Gastrocnemius medialis (tissue), 4 donors: ENCODE measurements around the gene PTEN.

Experiments
- POLR2A ChIP-seq, 2 donors: fragments of 450-650 bp; IDR thresholded peaks; one replicate each; pipeline ENCODE4 v1.6.1; 2017; ENCODE audit warnings: antibody characterized with exemption in 2 of 2, mild to moderate bottlenecking in 2 of 2, moderate library complexity in 2 of 2
- TF ChIP-seq, protein P1 (sequence below), 5 experiments: fragments of 450-650 bp in 3 of 5; fragments of 200-600 bp in 2 of 5; sonication (generic) in 2 of 5; IDR thresholded peaks in 4 of 5; conservative IDR thresholded peaks in 1 of 5; 1 replicate in 4 of 5; 2 replicates in 1 of 5; pipeline ENCODE4 v1.5.1; 2016 to 2019; ENCODE audit warnings: antibody characterized with exemption in 5 of 5, mild to moderate bottlenecking in 3 of 5, moderate library complexity in 3 of 5

DNA sequence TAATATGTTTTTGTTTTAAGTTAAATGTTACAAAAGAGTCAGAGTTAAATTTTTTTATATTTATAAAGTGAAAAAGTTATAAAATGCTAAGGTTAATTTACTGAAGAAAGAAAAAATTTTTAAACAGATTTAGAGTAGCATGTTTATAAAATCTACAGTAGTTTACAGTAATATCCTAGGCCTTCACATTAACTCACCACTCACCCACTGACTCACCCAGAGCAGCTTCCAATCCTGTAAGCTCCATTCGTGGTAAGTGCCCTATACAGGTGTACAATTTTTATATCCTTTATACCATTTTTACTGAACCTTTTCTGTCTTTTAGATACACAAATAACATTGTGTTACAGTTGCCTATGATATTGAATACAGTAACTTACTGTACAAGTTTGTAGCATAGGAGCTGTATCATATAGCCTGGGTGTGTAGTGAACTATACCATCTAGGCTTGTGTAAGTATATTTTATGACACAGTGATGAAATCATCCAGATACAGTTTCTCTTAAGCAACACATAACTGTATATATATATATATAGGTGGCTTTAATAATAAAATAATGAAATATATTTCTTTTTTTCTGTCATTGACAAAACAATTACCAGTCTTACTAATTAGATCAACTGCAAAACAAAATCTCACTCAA is 79.6 kb downstream of the PTEN start:
- TF ChIP-seq, protein P1, sequence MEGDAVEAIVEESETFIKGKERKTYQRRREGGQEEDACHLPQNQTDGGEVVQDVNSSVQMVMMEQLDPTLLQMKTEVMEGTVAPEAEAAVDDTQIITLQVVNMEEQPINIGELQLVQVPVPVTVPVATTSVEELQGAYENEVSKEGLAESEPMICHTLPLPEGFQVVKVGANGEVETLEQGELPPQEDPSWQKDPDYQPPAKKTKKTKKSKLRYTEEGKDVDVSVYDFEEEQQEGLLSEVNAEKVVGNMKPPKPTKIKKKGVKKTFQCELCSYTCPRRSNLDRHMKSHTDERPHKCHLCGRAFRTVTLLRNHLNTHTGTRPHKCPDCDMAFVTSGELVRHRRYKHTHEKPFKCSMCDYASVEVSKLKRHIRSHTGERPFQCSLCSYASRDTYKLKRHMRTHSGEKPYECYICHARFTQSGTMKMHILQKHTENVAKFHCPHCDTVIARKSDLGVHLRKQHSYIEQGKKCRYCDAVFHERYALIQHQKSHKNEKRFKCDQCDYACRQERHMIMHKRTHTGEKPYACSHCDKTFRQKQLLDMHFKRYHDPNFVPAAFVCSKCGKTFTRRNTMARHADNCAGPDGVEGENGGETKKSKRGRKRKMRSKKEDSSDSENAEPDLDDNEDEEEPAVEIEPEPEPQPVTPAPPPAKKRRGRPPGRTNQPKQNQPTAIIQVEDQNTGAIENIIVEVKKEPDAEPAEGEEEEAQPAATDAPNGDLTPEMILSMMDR (IDR thresholded peaks at IDR 0.05 in 4 of 5, conservative IDR thresholded peaks at IDR 0.05 in 1 of 5) = no peak
- no peak for TF ChIP-seq POLR2A (IDR thresholded peaks at IDR 0.05)
